Endothelial cell of umbilical vein (primary cell): ENCODE data around the gene RNPEPL1. TPM values are rescaled to one million over a fixed set of nuclear protein-coding genes. Genes with fewer than 3 reads are reported as not detected.

ENCODE experiments used
- BruUV-seq: library from RNA; stranded (reverse); fragments of 400-500 nt; replicated peaks from 2 replicates; lab custom pipeline; 2021; lab: Mats Ljungman, UMichigan
- CTCF ChIA-PET: fragments of 300-600, 350-600 bp; sonication (Branson Sonifier 250); formaldehyde crosslinking; loops from one replicate; lab custom pipeline; 2021; ENCODE audit warnings: antibody characterized with exemption, inconsistent platforms; lab: Charles Lee
- POLR2A ChIA-PET: fragments of 300-600, 350-600 bp; sonication (Branson Sonifier 250); formaldehyde crosslinking; loops from one replicate; lab custom pipeline; 2021; ENCODE audit warnings: antibody characterized with exemption, inconsistent platforms; lab: Charles Lee
- DNase-seq: peaks from one replicate; pipeline ENCODE4 v3.0.0-alpha.2; 2011; ENCODE audit warnings: low read depth, low spot score
- FAIRE-seq: peaks from 2 replicates; lab custom pipeline; 2011; peaks lifted over from hg19 to GRCh38; lab: Jason Lieb, UNC
- H2AFZ ChIP-seq: 2 replicates; pipeline ENCODE4 v1.6.0; 2012; ENCODE audit warnings: low read depth, low read length, control low read depth, inconsistent platforms
- H3K27ac ChIP-seq: 2 replicates; pipeline ENCODE4 v1.5.1; 2011; ENCODE audit warnings: low read depth, mild to moderate bottlenecking, control low read depth, low read length, moderate library complexity; ENCODE audit not compliant: insufficient read depth
- H3K27me3 ChIP-seq, 2 experiments: 2 replicates each; pipeline versions ENCODE4 v1.6.0 to v1.6.1; 2011; ENCODE audit warnings: low read length in 2 of 2, mixed read lengths in 1 of 2; ENCODE audit not compliant: control insufficient read depth in 2 of 2, insufficient read depth in 2 of 2
- H3K36me3 ChIP-seq, 2 experiments: 2 replicates in 1 of 2; 3 replicates in 1 of 2; pipeline ENCODE4 v1.5.1; 2011; ENCODE audit warnings: low read length in 2 of 2, mild to moderate bottlenecking in 1 of 2, moderate library complexity in 1 of 2; ENCODE audit not compliant: control insufficient read depth in 2 of 2, insufficient read depth in 2 of 2; ENCODE audit errors: extremely low read depth in 1 of 2
- H3K4me1 ChIP-seq: 3 replicates; pipeline ENCODE4 v1.5.1; 2011; ENCODE audit warnings: mild to moderate bottlenecking, low read length; ENCODE audit not compliant: control insufficient read depth, insufficient read depth; ENCODE audit errors: extremely low read depth
- H3K4me2 ChIP-seq: 2 replicates; pipeline ENCODE4 v1.6.1; 2011; ENCODE audit warnings: low read length, control low read depth, mixed read lengths; ENCODE audit not compliant: insufficient read depth
- H3K4me3 ChIP-seq, 3 experiments: fragments of 200-600 bp in 1 of 3; sonication (generic), shearing (Covaris generic) in 1 of 3; replicated peaks in 1 of 3; 2 replicates each; pipeline ENCODE4 v1.5.1; 2011 to 2016; ENCODE audit warnings: control low read depth in 3 of 3, low read length in 3 of 3, mild to moderate bottlenecking in 2 of 3, inconsistent platforms in 1 of 3, low read depth in 1 of 3, moderate library complexity in 1 of 3; ENCODE audit not compliant: insufficient read depth in 1 of 3
- H3K79me2 ChIP-seq: 2 replicates; pipeline ENCODE4 v1.6.0; 2012; ENCODE audit warnings: low read length, inconsistent platforms; ENCODE audit not compliant: control insufficient read depth, insufficient read depth
- H3K9ac ChIP-seq: replicated peaks from 2 replicates; pipeline ENCODE3; 2011; ENCODE audit warnings: low read length, control low read depth; ENCODE audit not compliant: insufficient read depth; ENCODE audit errors: extremely low read depth
- H3K9me1 ChIP-seq: replicated peaks from 3 replicates; pipeline ENCODE4 v1.6.0; 2011; ENCODE audit warnings: mild to moderate bottlenecking, low read length; ENCODE audit not compliant: control insufficient read depth, insufficient read depth; ENCODE audit errors: extremely low read depth
- H3K9me3 ChIP-seq: replicated peaks from 2 replicates; pipeline ENCODE4 v1.5.1; 2012; ENCODE audit warnings: low read length, inconsistent platforms; ENCODE audit not compliant: control insufficient read depth, insufficient read depth
- H4K20me1 ChIP-seq: replicated peaks from 2 replicates; pipeline ENCODE3; 2011; ENCODE audit warnings: mild to moderate bottlenecking, low read length; ENCODE audit not compliant: control insufficient read depth, insufficient read depth; ENCODE audit errors: extremely low read depth
- EZH2 ChIP-seq: IDR thresholded peaks from 2 replicates; pipeline ENCODE4 v1.6.1; 2012; ENCODE audit warnings: borderline replicate concordance, low read depth, mild to moderate bottlenecking, moderate library complexity, low read length, inconsistent platforms; ENCODE audit not compliant: severe bottlenecking
- FOS ChIP-seq: IDR thresholded peaks from 2 replicates; pipeline ENCODE4 v1.6.1; 2011; ENCODE audit warnings: mild to moderate bottlenecking, low read length, moderate library complexity, borderline replicate concordance; ENCODE audit not compliant: insufficient read depth
- GATA2 ChIP-seq: IDR thresholded peaks from 2 replicates; pipeline ENCODE4 v1.7.0; 2011; ENCODE audit warnings: low read depth, mild to moderate bottlenecking, moderate library complexity, mixed read lengths, low read length; ENCODE audit not compliant: insufficient read length, insufficient read depth
- JUN ChIP-seq: IDR thresholded peaks from 2 replicates; pipeline ENCODE4 v1.6.1; 2011; ENCODE audit warnings: borderline replicate concordance, low read depth; ENCODE audit not compliant: insufficient read length, insufficient read depth
- MAX ChIP-seq: IDR thresholded peaks from 2 replicates; pipeline ENCODE4 v1.6.1; 2011; ENCODE audit not compliant: insufficient read depth, insufficient read length
- MYC ChIP-seq: IDR thresholded peaks from one replicate; pipeline ENCODE4 v1.6.1; 2011; ENCODE audit warnings: mild to moderate bottlenecking, low read depth, low read length
- POLR2A ChIP-seq: IDR thresholded peaks from 2 replicates; pipeline ENCODE4 v1.6.1; 2012; ENCODE audit warnings: low read depth, mild to moderate bottlenecking, control low read depth, low read length
- POLR2AphosphoS5 ChIP-seq: IDR thresholded peaks from 2 replicates; pipeline ENCODE4 v1.6.1; 2012; ENCODE audit warnings: low read depth, mild to moderate bottlenecking, control low read depth, low read length, moderate library complexity; ENCODE audit not compliant: insufficient read depth
- dilution Hi-C: fragments of 300-500 bp; cut with MboI; formaldehyde crosslinking; loops from one replicate; pipeline ENCODE4 v1.15.0; 2019; ENCODE audit warnings: low sequenced_read_pairs; ENCODE audit not compliant: extremely low pct_ligation_motif_present
- intact Hi-C: fragments of 100-400 bp; cut with micrococcal nuclease; formaldehyde crosslinking; loops from one replicate; pipeline ENCODE4 v1.10.0; 2022
- polyA plus RNA-seq, 4 experiments: library from polyadenylated mRNA; depleted of rRNA in 3 of 4; stranded (reverse) in 3 of 4; unstranded in 1 of 4; fragments of >200 nt; gene quantifications; 2 replicates each; pipeline versions ENCODE4 v1.2.1 to v1.2.3, GENCODE V29; 2011 to 2012; ENCODE audit warnings: missing spikeins in 1 of 4
- total RNA-seq: library from RNA; stranded (reverse); gene quantifications from 2 replicates; pipeline ENCODE4 v1.2.3, GENCODE V29; 2021
- TF ChIP-seq, protein P1 (sequence below), 2 donors: IDR thresholded peaks; 1 replicate in 1 of 2; 2 replicates in 1 of 2; pipeline ENCODE4 v1.5.1; 2011; ENCODE audit warnings: low read length in 2 of 2, mild to moderate bottlenecking in 2 of 2, moderate library complexity in 2 of 2, control low read depth in 1 of 2, inconsistent platforms in 1 of 2, low read depth in 1 of 2; ENCODE audit not compliant: insufficient read depth in 1 of 2; ENCODE audit errors: extremely low read depth in 1 of 2

RNPEPL1 gene
- total and polyA plus RNA-seq, 2 donors (not counting 3 experiments of a cell fraction or from before 2014, with no cell fraction given): 35.8 to 67.1 TPM

DNA sequence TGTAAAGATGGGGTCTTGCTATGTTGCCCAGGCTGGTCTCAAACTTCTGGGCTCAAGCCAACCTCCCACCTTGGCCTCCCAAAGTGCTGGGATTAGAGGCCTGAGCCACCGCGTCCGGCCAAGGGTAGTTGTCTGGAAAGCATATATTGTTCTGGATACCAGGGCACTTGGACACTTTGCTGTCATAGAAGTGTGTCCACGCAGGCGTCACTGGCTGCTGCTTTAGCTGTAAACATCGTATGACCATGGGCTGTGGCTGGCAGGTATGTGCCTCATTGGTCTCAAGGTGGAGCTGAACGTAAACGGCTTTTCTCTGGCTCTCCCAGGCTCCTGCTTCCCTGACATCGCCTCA lies 53.8 kb downstream of the RNPEPL1 start:
- H3K27ac ChIP-seq: no peak overlapping the region
- H3K79me2 ChIP-seq: no peaks in the 10 kb centered on the region
- H2AFZ ChIP-seq: no peak overlapping the region
- POLR2A ChIA-PET: no interaction called here
- no peak overlapping the region for H3K4me2 ChIP-seq
- H3K9ac ChIP-seq: no peak overlapping the region
- H3K4me1 ChIP-seq: no peaks in the 10 kb centered on the region
- no peak overlapping the region for H3K4me3 ChIP-seq
- H3K9me3 ChIP-seq: no peaks in the 10 kb centered on the region
- H3K9me1 ChIP-seq: no peaks in the 10 kb centered on the region
- no peaks in the 10 kb centered on the region for H3K36me3 ChIP-seq
- intact Hi-C loops: no loop called here
- TF ChIP-seq GATA2 (no peak), POLR2AphosphoS5 (no peak), MAX (no peak), EZH2 (no peak), JUN (no peak), FOS (no peak), MYC (no peak), POLR2A (no peak)
- TF ChIP-seq, protein P1, sequence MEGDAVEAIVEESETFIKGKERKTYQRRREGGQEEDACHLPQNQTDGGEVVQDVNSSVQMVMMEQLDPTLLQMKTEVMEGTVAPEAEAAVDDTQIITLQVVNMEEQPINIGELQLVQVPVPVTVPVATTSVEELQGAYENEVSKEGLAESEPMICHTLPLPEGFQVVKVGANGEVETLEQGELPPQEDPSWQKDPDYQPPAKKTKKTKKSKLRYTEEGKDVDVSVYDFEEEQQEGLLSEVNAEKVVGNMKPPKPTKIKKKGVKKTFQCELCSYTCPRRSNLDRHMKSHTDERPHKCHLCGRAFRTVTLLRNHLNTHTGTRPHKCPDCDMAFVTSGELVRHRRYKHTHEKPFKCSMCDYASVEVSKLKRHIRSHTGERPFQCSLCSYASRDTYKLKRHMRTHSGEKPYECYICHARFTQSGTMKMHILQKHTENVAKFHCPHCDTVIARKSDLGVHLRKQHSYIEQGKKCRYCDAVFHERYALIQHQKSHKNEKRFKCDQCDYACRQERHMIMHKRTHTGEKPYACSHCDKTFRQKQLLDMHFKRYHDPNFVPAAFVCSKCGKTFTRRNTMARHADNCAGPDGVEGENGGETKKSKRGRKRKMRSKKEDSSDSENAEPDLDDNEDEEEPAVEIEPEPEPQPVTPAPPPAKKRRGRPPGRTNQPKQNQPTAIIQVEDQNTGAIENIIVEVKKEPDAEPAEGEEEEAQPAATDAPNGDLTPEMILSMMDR (IDR thresholded peaks at IDR 0.05; ENCODE audit: extremely low read depth in 1 of 2, insufficient read depth in 1 of 2, low read depth in 1 of 2, low read length in 2 of 2): no peak
- CTCF ChIA-PET: no interaction called here
- dilution Hi-C loops: no loop called here
- H3K27me3 ChIP-seq: no peaks in the 10 kb centered on the region
- DNase-seq (no peak), FAIRE-seq (no peak)
- BruUV-seq: no TSS peak
- no peaks in the 10 kb centered on the region for H4K20me1 ChIP-seq
